ENCODE data around the gene FOXN3. TPM values are rescaled to one million over a fixed set of nuclear protein-coding genes. Genes with fewer than 3 reads are reported as not detected.

FOXN3 gene
- total and polyA plus RNA-seq, 10 of the 15 experiments (the other 5 are each of a cell fraction or from before 2014, with no cell fraction given) = 4.5 to 68.9 (median 29.7) TPM

DNA sequence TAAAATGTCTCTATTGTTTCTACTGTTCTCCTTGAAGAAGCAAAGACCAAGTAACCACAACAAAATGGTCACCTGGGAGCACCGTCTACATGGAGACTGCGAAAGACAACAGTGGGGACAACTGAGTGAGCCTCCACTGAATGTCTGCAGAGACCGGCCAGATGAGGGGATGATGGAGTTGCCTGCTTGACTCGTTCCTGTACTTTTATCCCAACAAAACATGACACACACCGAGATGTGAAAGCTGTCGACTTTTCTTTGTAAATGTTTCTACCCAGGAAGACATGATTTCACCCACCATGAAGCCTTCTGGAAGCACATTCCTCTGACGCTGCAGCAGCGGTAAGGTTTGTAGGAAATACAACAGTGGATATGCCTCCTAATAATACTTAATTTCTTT, 66.9 kb downstream of the FOXN3 start:
- TF ChIP-seq, protein P1, sequence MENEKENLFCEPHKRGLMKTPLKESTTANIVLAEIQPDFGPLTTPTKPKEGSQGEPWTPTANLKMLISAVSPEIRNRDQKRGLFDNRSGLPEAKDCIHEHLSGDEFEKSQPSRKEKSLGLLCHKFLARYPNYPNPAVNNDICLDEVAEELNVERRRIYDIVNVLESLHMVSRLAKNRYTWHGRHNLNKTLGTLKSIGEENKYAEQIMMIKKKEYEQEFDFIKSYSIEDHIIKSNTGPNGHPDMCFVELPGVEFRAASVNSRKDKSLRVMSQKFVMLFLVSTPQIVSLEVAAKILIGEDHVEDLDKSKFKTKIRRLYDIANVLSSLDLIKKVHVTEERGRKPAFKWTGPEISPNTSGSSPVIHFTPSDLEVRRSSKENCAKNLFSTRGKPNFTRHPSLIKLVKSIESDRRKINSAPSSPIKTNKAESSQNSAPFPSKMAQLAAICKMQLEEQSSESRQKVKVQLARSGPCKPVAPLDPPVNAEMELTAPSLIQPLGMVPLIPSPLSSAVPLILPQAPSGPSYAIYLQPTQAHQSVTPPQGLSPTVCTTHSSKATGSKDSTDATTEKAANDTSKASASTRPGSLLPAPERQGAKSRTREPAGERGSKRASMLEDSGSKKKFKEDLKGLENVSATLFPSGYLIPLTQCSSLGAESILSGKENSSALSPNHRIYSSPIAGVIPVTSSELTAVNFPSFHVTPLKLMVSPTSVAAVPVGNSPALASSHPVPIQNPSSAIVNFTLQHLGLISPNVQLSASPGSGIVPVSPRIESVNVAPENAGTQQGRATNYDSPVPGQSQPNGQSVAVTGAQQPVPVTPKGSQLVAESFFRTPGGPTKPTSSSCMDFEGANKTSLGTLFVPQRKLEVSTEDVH (IDR thresholded peaks at IDR 0.05; ENCODE audit: low read depth, partially characterized antibody) = no peak
- TF ChIP-seq MYB (IDR thresholded peaks at IDR 0.05; ENCODE audit: borderline replicate concordance, low read depth, low read length) = no peak
- TF ChIP-seq HDGF (IDR thresholded peaks at IDR 0.05) = no peak
- no peak for TF ChIP-seq BCL11A (IDR thresholded peaks at IDR 0.05; ENCODE audit: low read depth, low read length)
- TF ChIP-seq, protein P2, sequence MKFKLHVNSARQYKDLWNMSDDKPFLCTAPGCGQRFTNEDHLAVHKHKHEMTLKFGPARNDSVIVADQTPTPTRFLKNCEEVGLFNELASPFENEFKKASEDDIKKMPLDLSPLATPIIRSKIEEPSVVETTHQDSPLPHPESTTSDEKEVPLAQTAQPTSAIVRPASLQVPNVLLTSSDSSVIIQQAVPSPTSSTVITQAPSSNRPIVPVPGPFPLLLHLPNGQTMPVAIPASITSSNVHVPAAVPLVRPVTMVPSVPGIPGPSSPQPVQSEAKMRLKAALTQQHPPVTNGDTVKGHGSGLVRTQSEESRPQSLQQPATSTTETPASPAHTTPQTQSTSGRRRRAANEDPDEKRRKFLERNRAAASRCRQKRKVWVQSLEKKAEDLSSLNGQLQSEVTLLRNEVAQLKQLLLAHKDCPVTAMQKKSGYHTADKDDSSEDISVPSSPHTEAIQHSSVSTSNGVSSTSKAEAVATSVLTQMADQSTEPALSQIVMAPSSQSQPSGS (IDR thresholded peaks at IDR 0.05; ENCODE audit: low read length) = no peak
- no peak for TF ChIP-seq POLR2AphosphoS2 (IDR thresholded peaks at IDR 0.05; ENCODE audit: low read depth, low read length)
- TF ChIP-seq IKZF2 (IDR thresholded peaks at IDR 0.05) = no peak
- TF ChIP-seq ZZZ3 (IDR thresholded peaks at IDR 0.05; ENCODE audit: control insufficient read depth, insufficient read length, low read depth) = no peak
- TF ChIP-seq, protein P3, sequence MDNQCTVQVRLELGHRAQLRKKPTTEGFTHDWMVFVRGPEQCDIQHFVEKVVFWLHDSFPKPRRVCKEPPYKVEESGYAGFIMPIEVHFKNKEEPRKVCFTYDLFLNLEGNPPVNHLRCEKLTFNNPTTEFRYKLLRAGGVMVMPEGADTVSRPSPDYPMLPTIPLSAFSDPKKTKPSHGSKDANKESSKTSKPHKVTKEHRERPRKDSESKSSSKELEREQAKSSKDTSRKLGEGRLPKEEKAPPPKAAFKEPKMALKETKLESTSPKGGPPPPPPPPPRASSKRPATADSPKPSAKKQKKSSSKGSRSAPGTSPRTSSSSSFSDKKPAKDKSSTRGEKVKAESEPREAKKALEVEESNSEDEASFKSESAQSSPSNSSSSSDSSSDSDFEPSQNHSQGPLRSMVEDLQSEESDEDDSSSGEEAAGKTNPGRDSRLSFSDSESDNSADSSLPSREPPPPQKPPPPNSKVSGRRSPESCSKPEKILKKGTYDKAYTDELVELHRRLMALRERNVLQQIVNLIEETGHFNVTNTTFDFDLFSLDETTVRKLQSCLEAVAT (IDR thresholded peaks at IDR 0.05) = no peak
- TF ChIP-seq STAT1 (conservative IDR thresholded peaks at IDR 0.05) = no peak
- no peak for TF ChIP-seq SMAD5 (IDR thresholded peaks at IDR 0.05; ENCODE audit: low read depth)
- TF ChIP-seq TCF3 (IDR thresholded peaks at IDR 0.05; ENCODE audit: borderline replicate concordance, insufficient read depth, low read depth, low read length) = no peak
- TF ChIP-seq ZNF24 (IDR thresholded peaks at IDR 0.05) = no peak

More for the DNA sequence above, 66.9 kb downstream of the FOXN3 start:
- DNase-seq (ENCODE audit: low read depth, low spot score) (no peak), ATAC-seq (no peak), FAIRE-seq (no peak)
- RAD21 ChIA-PET (ENCODE audit: unreplicated experiment) = interaction anchor here (1.9 to 3.6 kb wide), 2 partner anchors 46 to 173 kb away, joined by 6 to 25 read pairs; no protein-coding TSS in a partner anchor
- no peaks in the 10 kb centered on the region; the same call in 2 of the 3 replicates for H3K9me3 ChIP-seq (replicated peaks; ENCODE audit: control insufficient read depth, insufficient read depth, low read length)
- no peak overlapping the region for H3K9ac ChIP-seq (ENCODE audit: control insufficient read depth, insufficient read depth, low read length)
- in situ Hi-C loops (cut with MboI) (no loop called here), intact Hi-C loops (cut with micrococcal nuclease; ENCODE audit: unreplicated experiment) (no loop called here)
- H3K27me3 ChIP-seq (replicated peaks in 1 of 2; ENCODE audit: control insufficient read depth in 2 of 2, insufficient read depth in 2 of 2, low read length in 1 of 2) = no peaks in the 10 kb centered on the region
- H3K4me3 ChIP-seq = no peak overlapping the region
- H3K27ac ChIP-seq (ENCODE audit: control insufficient read depth, insufficient read depth) = 0 out of 2 replicates have a peak overlapping the region, but pooled peaks have one; percentile 12
- no peak overlapping the region for H3K4me2 ChIP-seq (ENCODE audit: control insufficient read depth, insufficient read depth)
- 96% methylated on average over 8 of the region's 8 CpGs for WGBS (ENCODE audit: insufficient coverage, insufficient replicate concordance, low lambda C conversion rate, missing lambda C conversion rate)
- H4K20me1 ChIP-seq (ENCODE audit: control insufficient read depth, insufficient read depth) = no peaks in the 10 kb centered on the region
- POLR2A ChIA-PET = interaction anchor here (0.5 to 1.9 kb wide), 2 partner anchors 14 to 77 kb away, joined by 3 to 10 read pairs; no protein-coding TSS in a partner anchor
- no TSS peak for BruUV-seq (replicated peaks)
- SMC1A ChIA-PET (ENCODE audit: uncharacterized antibody, unreplicated experiment) = interaction anchor here (1.0 to 5.4 kb wide), 5 partner anchors 9 to 268 kb away, joined by 3 to 51 read pairs (median 8); no protein-coding TSS in a partner anchor
- peaks cover 2 to 21% of the 10 kb centered on the region in 2 experiments for H3K36me3 ChIP-seq (ENCODE audit: control insufficient read depth in 2 of 2, insufficient read depth in 2 of 2, low read length in 1 of 2)
- no peak overlapping the region for H2AFZ ChIP-seq (ENCODE audit: control insufficient read depth, low read depth, low read length)
- peaks cover 26% of the 10 kb centered on the region for H3K79me2 ChIP-seq (ENCODE audit: control insufficient read depth, insufficient read depth, low read length)
- peaks cover 24% of the 10 kb centered on the region for H3K4me1 ChIP-seq (ENCODE audit: control insufficient read depth, insufficient read depth, low read length)
- CTCF ChIA-PET = interaction anchor here (0.8 to 1.5 kb wide), 2 partner anchors 14 to 15 kb away, joined by 3 to 4 read pairs; no protein-coding TSS in a partner anchor
